GM19397 (cell line): ENCODE data around the gene KRTAP6-3.

ENCODE experiments used
- ATAC-seq: cut with Tn5 transposase; IDR thresholded peaks from one replicate; pipeline ENCODE4 v1.9.1; 2021; ENCODE audit warnings: mild to moderate bottlenecking, moderate library complexity; ENCODE audit not compliant: unreplicated experiment

Gene KRTAP6-3

DNA sequence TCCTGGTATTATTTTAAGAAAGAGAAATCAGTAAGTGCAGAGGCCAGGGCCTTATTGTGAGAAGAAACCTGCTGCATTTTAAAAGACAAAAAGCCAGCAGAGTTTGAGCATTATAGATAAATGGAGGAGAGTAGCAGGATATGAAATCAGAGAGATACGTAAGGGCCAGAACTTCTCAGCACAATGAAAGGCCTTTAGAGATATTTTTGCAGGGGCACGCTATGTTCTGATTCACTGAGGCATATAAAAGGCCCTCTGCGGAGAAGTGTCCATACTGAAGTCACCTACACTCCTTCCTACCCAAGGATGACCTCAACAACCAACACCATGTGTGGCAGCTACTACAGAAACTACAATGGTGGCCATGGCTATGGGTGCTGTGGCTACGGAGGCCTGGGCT, at the start of gene KRTAP6-3:
KRTAP6-3 (plus strand) TSS at position 301 of the 400 bp plus-strand sequence; CDS start at position 307, 6 bp downstream.
- ATAC-seq, result no peak

DNA sequence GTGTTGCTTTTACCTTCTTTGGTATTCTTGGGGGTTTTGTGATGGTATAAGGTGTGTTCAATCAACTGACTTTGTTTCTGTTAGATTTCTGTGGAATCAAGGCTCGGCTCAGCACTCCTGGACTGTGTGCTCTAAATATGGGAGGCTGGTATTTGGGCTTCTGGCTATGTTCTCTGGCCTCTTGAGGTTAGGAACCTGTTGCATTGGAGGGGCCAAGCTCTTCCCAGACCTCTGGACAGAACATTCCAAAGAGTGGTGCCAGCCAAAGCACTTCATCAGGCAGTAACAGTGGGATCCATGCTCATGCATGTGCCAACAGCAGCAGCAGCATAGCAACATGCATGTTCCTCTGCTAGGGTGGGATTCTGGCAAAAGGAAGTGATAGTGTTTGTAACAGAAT, 39.5 kb upstream of the KRTAP6-3 start:
- ATAC-seq, result no peak

GRCh38 chr21:30555095-30555494, 37.1 kb upstream of the KRTAP6-3 start:
- ATAC-seq, result no peak

- no peak for ATAC-seq
These were observed 30.9 kb upstream of the KRTAP6-3 start, which contains the start of gene KRTAP19-7 for GRCh38 chr21:30561264-30561895. TSS of gene KRTAP19-7 (minus strand) at chr21:30561314. CDS start at chr21:30561289, 25 bp downstream.

- no peak for ATAC-seq
These were observed 30.3 kb upstream of the KRTAP6-3 start for GRCh38 chr21:30561957-30562356.

DNA sequence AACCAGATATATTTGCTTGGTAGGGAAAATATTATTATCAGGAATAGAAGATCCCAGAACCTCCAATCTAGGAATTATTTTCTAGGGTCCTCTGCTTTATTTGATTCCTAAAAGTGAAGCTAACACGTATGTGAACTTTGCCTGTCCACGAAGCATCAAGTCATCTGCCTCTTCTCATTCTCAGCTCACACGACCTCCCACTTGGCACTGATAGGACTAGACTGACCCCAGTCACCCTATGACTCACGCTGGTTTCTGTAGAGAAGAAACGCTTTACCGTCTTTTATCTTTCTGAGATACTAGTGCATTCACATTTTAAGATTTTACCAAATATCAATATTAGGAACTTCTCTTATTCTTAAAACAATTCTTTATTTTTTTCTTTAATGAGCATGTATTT, 29.2 kb upstream of the KRTAP6-3 start:
- ATAC-seq, result no peak

GRCh38 chr21:30563630-30564029, 28.6 kb upstream of the KRTAP6-3 start:
- ATAC-seq, result no peak

DNA sequence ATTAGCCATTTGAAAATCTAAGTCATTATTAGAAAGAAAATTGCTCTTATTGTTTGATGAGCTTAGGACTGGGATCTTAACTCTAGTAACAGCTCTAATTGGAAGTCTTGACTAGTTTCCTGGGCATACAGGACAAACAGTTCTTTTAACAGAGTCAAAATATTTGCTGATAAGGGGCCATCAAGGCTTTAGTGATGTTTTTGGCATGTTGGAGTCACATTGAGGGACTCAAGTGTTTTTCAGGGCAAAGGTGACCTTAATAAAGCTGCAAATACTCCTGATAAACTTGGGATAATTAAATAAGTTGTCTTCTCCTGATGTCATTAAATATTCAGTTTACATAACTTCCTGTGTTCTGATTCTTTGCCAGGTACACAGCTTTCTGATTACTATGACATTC, 24.6 kb upstream of the KRTAP6-3 start:
- ATAC-seq, result no peak

- no peak for ATAC-seq
These were observed 14.5 kb upstream of the KRTAP6-3 start for GRCh38 chr21:30577766-30578165.

DNA sequence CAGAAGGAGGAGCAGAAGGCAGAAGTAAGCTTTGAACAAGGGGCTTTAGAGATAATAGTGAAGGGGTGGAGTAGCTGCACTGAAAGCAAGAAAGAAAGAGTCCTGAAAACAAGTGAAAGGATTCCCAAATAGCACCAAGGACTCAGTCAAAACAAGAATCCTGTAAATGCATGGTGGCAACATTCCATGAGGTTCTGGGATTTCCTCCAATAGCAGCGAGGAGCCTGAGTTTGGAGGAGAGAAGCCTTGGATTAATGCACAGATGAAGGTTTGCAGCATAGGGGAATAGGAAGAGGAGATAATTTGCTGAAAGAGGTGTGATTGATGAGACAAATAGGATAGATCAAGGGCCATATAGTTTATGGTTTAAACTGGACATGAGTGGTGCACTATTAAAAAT, 12.9 kb upstream of the KRTAP6-3 start:
- no peak for ATAC-seq

DNA sequence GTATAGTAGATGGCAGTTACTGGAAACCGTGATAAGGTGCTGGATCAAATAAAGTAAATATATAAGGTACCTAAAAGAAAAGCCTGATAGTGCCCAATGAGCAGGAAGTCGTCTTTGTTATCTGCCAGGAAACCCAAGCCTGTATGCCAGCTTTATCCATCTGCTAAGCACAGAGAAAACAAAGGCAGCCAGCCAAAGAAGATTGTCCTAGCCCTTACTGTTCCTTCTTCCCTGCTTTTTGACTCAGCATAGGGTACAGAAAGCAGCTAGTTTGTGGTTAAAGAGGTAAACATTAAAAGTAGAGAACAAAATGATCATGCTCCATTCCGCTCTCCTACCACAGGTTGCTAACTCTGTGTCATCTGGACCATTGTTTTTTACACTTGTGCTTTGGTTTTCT, 12.1 kb upstream of the KRTAP6-3 start:
- ATAC-seq, result no peak

DNA sequence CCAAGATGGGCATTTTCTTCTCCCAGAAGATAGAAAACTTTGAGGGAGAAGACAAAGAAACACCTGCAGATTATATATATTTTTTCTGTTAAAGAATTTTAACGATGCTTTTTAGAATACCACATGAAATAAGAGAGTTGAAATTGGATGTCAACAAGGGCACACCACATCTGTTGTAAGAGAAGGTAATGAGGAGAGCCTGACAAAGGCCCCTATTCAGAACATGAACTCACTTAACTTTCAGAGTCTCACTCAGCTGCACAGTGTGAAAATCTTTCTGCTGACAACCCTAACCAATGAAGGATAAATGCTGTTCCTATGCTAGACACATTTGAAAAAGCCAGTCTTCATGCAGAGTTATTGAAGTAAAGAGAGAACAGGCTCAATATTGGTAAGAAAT, 9.4 kb upstream of the KRTAP6-3 start:
- no peak for ATAC-seq

DNA sequence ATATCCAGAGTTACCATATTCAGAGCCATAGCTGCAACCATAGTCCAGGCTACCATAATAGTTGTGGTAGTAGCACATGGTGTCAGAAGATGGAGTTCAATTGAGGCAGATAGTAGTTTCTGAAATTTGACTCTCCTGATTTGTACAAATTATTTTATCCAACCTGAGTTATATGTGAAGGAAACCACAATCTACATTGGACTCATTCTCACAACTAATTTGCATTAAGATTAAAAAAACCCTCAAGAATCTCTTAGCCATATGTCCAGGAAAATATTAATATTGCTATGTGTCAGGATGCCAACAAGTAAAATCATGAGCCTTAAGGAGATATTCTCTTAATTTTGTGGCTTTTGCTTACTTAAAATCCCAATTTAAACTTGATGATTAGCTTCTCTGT, 1.9 kb upstream of the KRTAP6-3 start, which contains the start of gene KRTAP22-2:
KRTAP22-2 (minus strand) TSS at position 101 of the 400 bp plus-strand sequence.
- ATAC-seq, result no peak

DNA sequence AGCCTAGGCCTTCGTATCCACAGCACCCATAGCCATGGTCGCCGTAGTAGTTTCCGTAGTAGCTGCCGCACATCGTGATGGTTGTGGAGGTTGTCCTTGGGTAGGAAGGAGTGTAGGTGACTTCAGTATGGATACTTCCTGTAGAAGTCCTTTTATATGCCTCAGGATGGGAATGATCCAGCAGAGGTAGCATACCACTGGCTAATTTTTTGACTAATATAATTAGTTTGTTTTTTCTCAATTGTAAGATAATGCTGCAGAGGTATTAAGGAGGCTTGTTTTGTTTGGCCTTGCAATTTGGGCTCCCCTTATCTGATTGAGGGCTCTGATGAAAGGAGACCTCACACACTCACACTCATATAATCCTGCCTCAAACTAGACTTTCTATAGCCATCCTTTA, 6.6 kb downstream of the KRTAP6-3 start, which contains the start of gene KRTAP6-2:
KRTAP6-2 (minus strand) TSS at position 101 of the 400 bp plus-strand sequence; CDS start at position 73, 28 bp downstream.
- ATAC-seq, result no peak

GRCh38 chr21:30600787-30601186, 8.5 kb downstream of the KRTAP6-3 start, which contains the start of gene KRTAP22-1:
TSS of gene KRTAP22-1 (plus strand) at chr21:30601087.
- no peak for ATAC-seq

DNA sequence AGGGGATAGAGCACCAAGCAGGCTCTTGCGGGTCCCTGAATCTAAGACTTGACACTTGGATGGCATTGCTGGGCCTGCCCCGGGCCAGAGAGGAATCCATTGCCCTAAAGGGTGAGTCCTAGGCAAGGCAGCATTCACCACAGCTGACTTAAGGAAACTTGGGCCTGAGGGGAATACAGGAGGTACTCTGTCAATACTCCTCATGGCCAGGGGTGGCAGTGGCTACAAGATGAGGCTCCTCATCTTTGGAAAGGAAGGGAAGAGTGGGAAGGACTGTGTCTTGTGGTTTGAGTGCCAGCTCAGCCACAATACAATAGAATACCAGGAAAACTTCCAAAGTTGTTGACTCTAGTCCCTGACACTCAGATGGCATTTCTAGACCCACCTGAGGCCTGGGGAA, 13.7 kb downstream of the KRTAP6-3 start:
- ATAC-seq, result no peak

GRCh38 chr21:30612132-30612531, 19.9 kb downstream of the KRTAP6-3 start:
- no peak for ATAC-seq

DNA sequence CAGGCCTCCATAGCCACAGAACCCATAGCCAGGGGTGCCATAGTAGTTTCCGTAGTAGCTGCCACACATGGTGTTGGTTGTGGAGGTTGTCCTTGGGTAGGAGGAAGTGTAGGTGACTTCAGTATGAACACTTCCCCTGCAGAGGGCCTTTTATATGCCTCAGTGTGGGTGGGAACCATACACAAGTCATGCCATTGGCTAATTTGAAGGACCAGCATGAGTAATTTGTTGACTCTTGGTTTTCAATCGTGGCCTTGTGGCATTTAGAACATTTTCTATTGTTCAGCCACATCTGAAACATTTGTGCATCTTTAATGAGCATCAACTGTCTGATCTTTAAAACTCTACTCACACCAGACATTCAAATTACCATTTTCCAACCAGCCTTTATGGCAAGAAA, 21.6 kb downstream of the KRTAP6-3 start, which contains the start of gene KRTAP6-1:
KRTAP6-1 (minus strand) TSS at position 95 of the 400 bp plus-strand sequence; CDS start at position 69, 26 bp downstream.
- ATAC-seq, result no peak

GRCh38 chr21:30615199-30615598, 23.0 kb downstream of the KRTAP6-3 start:
- ATAC-seq, result no peak

- ATAC-seq, result no peak
These were observed 23.9 kb downstream of the KRTAP6-3 start, which contains the start of gene KRTAP20-1 for GRCh38 chr21:30616125-30616524. TSS of gene KRTAP20-1 (plus strand) at chr21:30616425. CDS start at chr21:30616455, 30 bp downstream.

DNA sequence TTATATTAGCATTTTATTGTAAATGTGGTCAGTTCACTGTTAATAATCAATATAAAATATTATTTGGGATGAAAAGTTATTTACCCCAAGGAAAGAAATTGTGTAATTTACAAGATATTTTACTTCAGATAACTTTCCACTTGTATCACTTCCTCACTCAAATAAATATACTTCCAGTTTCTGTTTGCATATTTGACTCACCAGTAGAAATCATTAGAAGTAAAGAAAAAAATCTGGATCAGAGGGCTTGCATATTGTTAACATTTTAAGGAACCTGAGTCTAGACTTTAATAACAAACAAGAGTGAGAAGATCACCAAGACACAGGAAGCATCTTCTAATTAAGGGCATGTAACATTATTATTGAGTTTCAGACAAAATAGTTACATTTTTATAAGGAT, 27.8 kb downstream of the KRTAP6-3 start:
- ATAC-seq, result no peak

DNA sequence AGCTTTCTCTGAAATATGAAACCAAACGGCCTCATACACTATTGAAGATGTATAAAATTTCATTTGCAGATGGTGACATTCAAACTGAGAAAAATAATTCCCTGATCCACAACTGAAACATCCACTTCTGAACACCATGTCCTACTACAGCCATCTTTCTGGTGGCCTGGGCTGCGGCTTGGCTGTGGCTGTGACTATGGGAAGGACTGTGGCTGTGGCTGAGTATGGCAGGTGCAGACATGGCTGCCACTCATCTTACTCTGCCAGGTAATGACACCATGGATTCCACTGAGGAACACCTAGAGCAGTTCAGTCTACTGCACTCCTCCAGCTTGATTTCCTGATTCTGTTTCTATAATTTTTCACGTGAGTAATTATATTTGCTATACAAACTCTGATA, 28.3 kb downstream of the KRTAP6-3 start, which contains the start of gene KRTAP20-4:
KRTAP20-4 (plus strand) TSS at position 106 of the 400 bp plus-strand sequence.
- ATAC-seq, result no peak
